AG09309 (cell line): ENCODE results near the gene FILIP1.

Experiments used
- DNase-seq: peaks from one replicate; pipeline ENCODE4 v3.0.0-alpha.2; 2010; ENCODE audit warnings: low read depth
- H3K4me3 ChIP-seq: 2 replicates; pipeline ENCODE4 v1.5.1; 2011; ENCODE audit warnings: mild to moderate bottlenecking, low read depth, low read length, moderate library complexity; ENCODE audit not compliant: control insufficient read depth
- CTCF ChIP-seq: IDR thresholded peaks from 2 replicates; pipeline ENCODE4 v1.5.1; 2011; ENCODE audit warnings: mild to moderate bottlenecking, low read depth, low read length, inconsistent platforms; ENCODE audit not compliant: insufficient read depth, control insufficient read depth; ENCODE audit errors: missing control alignments

Gene FILIP1

GRCh38 chr6:75306064-75306463 is 187.5 kb downstream of the FILIP1 start:
- DNase-seq, result no peak
- no peak for TF ChIP-seq CTCF
- H3K4me3 ChIP-seq, result no peak overlapping the region

- no peak for TF ChIP-seq CTCF
- no peak overlapping the region for H3K4me3 ChIP-seq
- DNase-seq, result no peak
These were observed 188.0 kb downstream of the FILIP1 start for GRCh38 chr6:75305573-75305972.

- no peak for DNase-seq
- no peak for TF ChIP-seq CTCF
- no peak overlapping the region for H3K4me3 ChIP-seq
These were observed 191.3 kb downstream of the FILIP1 start for GRCh38 chr6:75302280-75302679.

- no peak overlapping the region for H3K4me3 ChIP-seq
- DNase-seq, result no peak
- TF ChIP-seq CTCF, result no peak
These were observed 192.1 kb downstream of the FILIP1 start for GRCh38 chr6:75301537-75301936.

- TF ChIP-seq CTCF, result no peak
- DNase-seq, result no peak
- no peak overlapping the region for H3K4me3 ChIP-seq
These were observed 192.5 kb downstream of the FILIP1 start for GRCh38 chr6:75301088-75301487.

- DNase-seq, result no peak
- TF ChIP-seq CTCF, result no peak
- H3K4me3 ChIP-seq, result no peak overlapping the region
These were observed 193.1 kb downstream of the FILIP1 start for GRCh38 chr6:75300531-75300855.

- DNase-seq, result no peak
- H3K4me3 ChIP-seq, result no peak overlapping the region
- TF ChIP-seq CTCF, result no peak
These were observed 193.6 kb downstream of the FILIP1 start for GRCh38 chr6:75299801-75300530.
